Hepatocyte (in vitro differentiated cells): ENCODE data around the gene KARS1.

Experiments used
- EZH2 ChIP-seq: fragments of 200-600 bp; sonication (generic); IDR thresholded peaks from 2 replicates; pipeline ENCODE4 v1.6.1; 2016; ENCODE audit warnings: antibody characterized with exemption, mild to moderate bottlenecking, borderline replicate concordance
- EZH2phosphoT487 ChIP-seq: fragments of 200-600 bp; sonication (generic); IDR thresholded peaks from one replicate; pipeline ENCODE4 v1.6.1; 2018; ENCODE audit warnings: antibody characterized with exemption, mild to moderate bottlenecking, low read depth, moderate library complexity; ENCODE audit not compliant: unreplicated experiment, severe bottlenecking
- TF ChIP-seq, protein P1 (sequence below): fragments of 200-600 bp; sonication (generic); IDR thresholded peaks from 2 replicates; pipeline ENCODE4 v1.5.1; 2016; ENCODE audit warnings: antibody characterized with exemption, mild to moderate bottlenecking; ENCODE audit not compliant: poor library complexity

DNA sequence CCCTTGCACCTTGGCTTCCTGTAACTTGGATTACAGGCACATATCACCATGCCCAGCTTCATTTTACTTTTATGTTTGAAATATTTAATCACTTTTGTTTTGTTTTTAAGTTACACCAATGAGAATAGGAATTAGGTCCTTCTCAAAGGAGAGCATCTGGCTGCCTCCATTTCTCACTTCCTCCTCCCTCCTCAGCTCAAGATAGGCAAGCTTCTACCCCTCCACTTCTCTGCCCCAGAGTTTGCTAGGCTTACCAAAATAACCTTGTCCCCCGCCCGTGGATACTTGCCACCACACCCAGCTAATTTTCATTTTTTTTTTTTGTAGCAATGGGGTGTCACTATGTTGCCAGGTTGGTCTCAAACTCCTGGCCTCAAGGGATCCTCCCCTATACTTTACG, 63.4 kb downstream of the KARS1 start:
- TF ChIP-seq, protein P1, sequence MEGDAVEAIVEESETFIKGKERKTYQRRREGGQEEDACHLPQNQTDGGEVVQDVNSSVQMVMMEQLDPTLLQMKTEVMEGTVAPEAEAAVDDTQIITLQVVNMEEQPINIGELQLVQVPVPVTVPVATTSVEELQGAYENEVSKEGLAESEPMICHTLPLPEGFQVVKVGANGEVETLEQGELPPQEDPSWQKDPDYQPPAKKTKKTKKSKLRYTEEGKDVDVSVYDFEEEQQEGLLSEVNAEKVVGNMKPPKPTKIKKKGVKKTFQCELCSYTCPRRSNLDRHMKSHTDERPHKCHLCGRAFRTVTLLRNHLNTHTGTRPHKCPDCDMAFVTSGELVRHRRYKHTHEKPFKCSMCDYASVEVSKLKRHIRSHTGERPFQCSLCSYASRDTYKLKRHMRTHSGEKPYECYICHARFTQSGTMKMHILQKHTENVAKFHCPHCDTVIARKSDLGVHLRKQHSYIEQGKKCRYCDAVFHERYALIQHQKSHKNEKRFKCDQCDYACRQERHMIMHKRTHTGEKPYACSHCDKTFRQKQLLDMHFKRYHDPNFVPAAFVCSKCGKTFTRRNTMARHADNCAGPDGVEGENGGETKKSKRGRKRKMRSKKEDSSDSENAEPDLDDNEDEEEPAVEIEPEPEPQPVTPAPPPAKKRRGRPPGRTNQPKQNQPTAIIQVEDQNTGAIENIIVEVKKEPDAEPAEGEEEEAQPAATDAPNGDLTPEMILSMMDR = no peak
- TF ChIP-seq EZH2 (no peak), EZH2phosphoT487 (no peak)
